Breast epithelium (tissue), 4 donors: ENCODE measurements around the gene MUC4. TPM values are rescaled to one million over a fixed set of nuclear protein-coding genes. Genes with fewer than 3 reads are reported as not detected.

Experiments
- DNase-seq, 2 donors: peaks; one replicate each; pipeline ENCODE4 v3.0.0-alpha.2; 2019; ENCODE audit warnings: low spot score in 2 of 2
- H3K27ac ChIP-seq, 2 donors: fragments of 200-600 bp; sonication (generic) in 1 of 2; one replicate each; pipeline ENCODE4 v1.5.1; 2016 to 2019; ENCODE audit warnings: mild to moderate bottlenecking in 1 of 2
- H3K27me3 ChIP-seq, 2 donors: fragments of 200-600 bp; sonication (generic) in 1 of 2; one replicate each; pipeline versions ENCODE4 v1.5.1 to v1.6.0; 2017 to 2019; ENCODE audit warnings: control low read depth in 1 of 2, mild to moderate bottlenecking in 1 of 2
- H3K36me3 ChIP-seq: fragments of 200-600 bp; one replicate; pipeline ENCODE4 v1.5.1; 2019
- H3K4me1 ChIP-seq, 2 donors: fragments of 200-600 bp; sonication (generic); one replicate each; pipeline ENCODE4 v1.5.1; 2016 to 2019; ENCODE audit warnings: control low read depth in 1 of 2
- H3K4me3 ChIP-seq, 3 donors: fragments of 200-600 bp; sonication (generic); 1 replicate in 2 of 3; 2 replicates in 1 of 3; pipeline ENCODE4 v1.5.1; 2016 to 2019; ENCODE audit warnings: mild to moderate bottlenecking in 3 of 3, moderate library complexity in 2 of 3
- H3K9me3 ChIP-seq, 2 donors: fragments of 200-600 bp; sonication (generic) in 1 of 2; one replicate each; pipeline ENCODE4 v1.5.1; 2016 to 2019; ENCODE audit warnings: control low read depth in 1 of 2
- CTCF ChIP-seq, 3 donors: fragments of 450-650 bp; IDR thresholded peaks; one replicate each; pipeline ENCODE4 v1.5.1; 2016 to 2017; ENCODE audit warnings: antibody characterized with exemption in 3 of 3, mild to moderate bottlenecking in 3 of 3, moderate library complexity in 3 of 3
- POLR2A ChIP-seq: fragments of 450-650 bp; IDR thresholded peaks from one replicate; pipeline ENCODE4 v1.6.1; 2016; ENCODE audit warnings: antibody characterized with exemption, mild to moderate bottlenecking, moderate library complexity
- POLR2AphosphoS5 ChIP-seq, 3 donors: sonication (generic); formaldehyde crosslinking; IDR thresholded peaks; one replicate each; pipeline ENCODE4 v1.6.1; 2017; ENCODE audit warnings: antibody characterized with exemption in 3 of 3
- intact Hi-C: fragments of 100-400 bp; cut with DNase I; formaldehyde crosslinking; loops from one replicate; pipeline ENCODE4 v1.15.1; 2023; ENCODE audit warnings: low total_unique reads
- total RNA-seq, 3 donors: library from RNA; depleted of rRNA; stranded (reverse); fragments of >200 nt; gene quantifications; one replicate each; pipeline ENCODE4 v1.1.0, GENCODE V29; 2016

MUC4 gene
- total RNA-seq, 3 donors from 2014 or later = under 0.01 to 1.3 TPM; not detected in 1

GRCh38 chr3:195802795-195803194 is 8.9 kb downstream of the MUC4 start:
- no peaks in the 10 kb centered on the region for H3K4me1 ChIP-seq
- peak overlapping the region in 1 of 3 donors; percentile 45 for H3K4me3 ChIP-seq
- H3K27ac ChIP-seq = no peak overlapping the region
- DNase-seq = no peak
- no peaks in the 10 kb centered on the region for H3K9me3 ChIP-seq
- intact Hi-C loops = no loop called here
- H3K27me3 ChIP-seq = no peaks in the 10 kb centered on the region
- TF ChIP-seq POLR2AphosphoS5 (IDR thresholded peaks at IDR 0.05) (no peak), CTCF (IDR thresholded peaks at IDR 0.05) (no peak), POLR2A (no peak)
- H3K36me3 ChIP-seq = no peaks in the 10 kb centered on the region

GRCh38 chr3:195802261-195802701 is 9.4 kb downstream of the MUC4 start:
- intact Hi-C loops = no loop called here
- no peaks in the 10 kb centered on the region for H3K27me3 ChIP-seq
- H3K4me3 ChIP-seq = no peak overlapping the region
- no peaks in the 10 kb centered on the region for H3K4me1 ChIP-seq
- H3K9me3 ChIP-seq = no peaks in the 10 kb centered on the region
- no peak overlapping the region for H3K27ac ChIP-seq
- H3K36me3 ChIP-seq = no peaks in the 10 kb centered on the region
- TF ChIP-seq POLR2A = no peak
- TF ChIP-seq POLR2AphosphoS5 (IDR thresholded peaks at IDR 0.05) = no peak
- no peak for TF ChIP-seq CTCF (IDR thresholded peaks at IDR 0.05)
- no peak for DNase-seq

GRCh38 chr3:195801251-195802183 is 10.2 kb downstream of the MUC4 start:
- Histone ChIP-seq H3K9me3 (no peaks in the 10 kb centered on the region), H3K27me3 (no peaks in the 10 kb centered on the region), H3K36me3 (no peaks in the 10 kb centered on the region), H3K4me1 (no peaks in the 10 kb centered on the region), H3K4me3 (no peak overlapping the region), H3K27ac (no peak overlapping the region)
- no peak for TF ChIP-seq POLR2AphosphoS5 (IDR thresholded peaks at IDR 0.05)
- no peak for TF ChIP-seq POLR2A
- no peak for TF ChIP-seq CTCF (IDR thresholded peaks at IDR 0.05)
- no peak for DNase-seq
- intact Hi-C loops = no loop called here

- H3K9me3 ChIP-seq = no peaks in the 10 kb centered on the region
- H3K27me3 ChIP-seq = no peaks in the 10 kb centered on the region
- H3K27ac ChIP-seq = no peak overlapping the region
- intact Hi-C loops = no loop called here
- TF ChIP-seq POLR2A (no peak), POLR2AphosphoS5 (IDR thresholded peaks at IDR 0.05) (no peak), CTCF (IDR thresholded peaks at IDR 0.05) (no peak)
- DNase-seq = no peak
- no peak overlapping the region for H3K4me3 ChIP-seq
- no peaks in the 10 kb centered on the region for H3K4me1 ChIP-seq
- no peaks in the 10 kb centered on the region for H3K36me3 ChIP-seq
Measured at GRCh38 chr3:195800240-195800639, 11.5 kb downstream of the MUC4 start.

GRCh38 chr3:195796795-195797194 is 14.9 kb downstream of the MUC4 start:
- intact Hi-C loops = no loop called here
- no peak for TF ChIP-seq CTCF (IDR thresholded peaks at IDR 0.05)
- TF ChIP-seq POLR2AphosphoS5 (IDR thresholded peaks at IDR 0.05) = no peak
- TF ChIP-seq POLR2A = no peak
- Histone ChIP-seq H3K27me3 (no peaks in the 10 kb centered on the region), H3K36me3 (no peaks in the 10 kb centered on the region), H3K27ac (no peak overlapping the region), H3K9me3 (no peaks in the 10 kb centered on the region), H3K4me3 (no peak overlapping the region), H3K4me1 (no peaks in the 10 kb centered on the region)
- no peak for DNase-seq
